HUDEP-2 (cell line): ENCODE results near the gene MBD4.

ENCODE experiments used
- DNase-seq, 76 experiments: peaks; one replicate each; lab custom pipeline; 2025; ENCODE audit not compliant: unreplicated experiment in 76 of 76; lab: John Stamatoyannopoulos, UW

MBD4 gene

GRCh38 chr3:129433565-129433964, 6.2 kb downstream of the MBD4 start:
- DNase-seq, result no peak

- DNase-seq, result no peak
Measured at GRCh38 chr3:129432671-129433070, 7.1 kb downstream of the MBD4 start.

- DNase-seq, result no peak
Measured at GRCh38 chr3:129432036-129432435, 7.7 kb downstream of the MBD4 start.

DNA sequence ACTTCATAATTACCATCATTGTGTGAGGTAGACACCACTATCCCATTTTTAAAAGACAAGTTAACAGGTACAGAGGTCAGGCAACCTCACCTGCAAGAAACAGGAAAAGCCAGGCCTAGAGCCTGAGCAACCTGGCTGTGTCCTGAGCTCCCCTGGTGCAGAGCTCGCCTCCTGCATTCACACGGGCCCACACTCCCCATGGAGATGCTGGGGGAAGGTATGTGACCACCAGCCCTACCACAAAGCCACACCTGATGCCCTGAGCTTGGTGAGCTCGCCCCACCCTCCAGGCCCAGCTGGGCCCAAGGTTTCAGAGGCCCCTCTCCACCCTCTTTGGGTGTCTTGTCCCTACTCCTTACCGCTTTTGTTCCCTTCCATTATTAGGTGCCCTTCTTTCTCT, 10.1 kb downstream of the MBD4 start:
- no peak for DNase-seq

GRCh38 chr3:129429080-129429451, 10.7 kb downstream of the MBD4 start:
- DNase-seq, result no peak

DNA sequence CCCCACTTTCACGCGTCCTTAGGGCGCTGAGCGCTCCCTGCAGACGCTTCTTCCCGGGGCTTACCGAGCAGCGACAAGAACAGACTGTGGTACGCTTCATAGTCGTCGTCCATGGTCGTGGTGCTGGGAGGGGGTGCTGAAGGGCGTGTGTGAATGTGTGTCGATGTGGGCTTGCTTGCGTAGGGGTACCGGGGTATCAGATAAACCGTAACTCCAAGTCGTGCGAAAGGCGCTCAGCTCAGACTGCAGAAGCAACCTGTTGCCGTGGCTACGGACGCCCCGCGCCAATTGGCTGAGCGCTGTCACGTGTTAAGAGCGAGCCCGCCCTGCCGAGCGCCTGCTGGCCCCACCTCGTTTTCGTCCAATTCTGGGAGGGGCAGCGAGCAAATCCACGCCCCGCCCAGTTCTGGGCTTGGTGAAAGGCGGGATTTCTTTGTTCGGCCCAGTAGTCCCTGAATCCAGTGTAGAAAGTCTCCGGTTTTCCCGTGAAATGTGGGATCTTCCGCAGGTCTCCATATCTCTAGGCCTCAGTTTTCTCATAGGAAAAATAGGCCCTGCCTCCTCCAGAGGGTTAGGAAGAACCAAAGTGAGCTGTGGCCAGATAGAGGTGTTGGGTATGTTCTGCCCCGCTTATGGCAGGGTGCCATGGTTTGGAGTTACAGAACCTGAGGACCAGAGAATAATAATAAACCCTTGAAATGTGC, 11.2 kb downstream of the MBD4 start, which contains the start of gene EFCAB12:
TSS of gene EFCAB12 (minus strand) at position 261 of the 704 bp plus-strand sequence. CDS start at position 113, 148 bp downstream.
- DNase-seq, result peak in 75 of 76 experiments; percentile 35 to 96 (median 90)

DNA sequence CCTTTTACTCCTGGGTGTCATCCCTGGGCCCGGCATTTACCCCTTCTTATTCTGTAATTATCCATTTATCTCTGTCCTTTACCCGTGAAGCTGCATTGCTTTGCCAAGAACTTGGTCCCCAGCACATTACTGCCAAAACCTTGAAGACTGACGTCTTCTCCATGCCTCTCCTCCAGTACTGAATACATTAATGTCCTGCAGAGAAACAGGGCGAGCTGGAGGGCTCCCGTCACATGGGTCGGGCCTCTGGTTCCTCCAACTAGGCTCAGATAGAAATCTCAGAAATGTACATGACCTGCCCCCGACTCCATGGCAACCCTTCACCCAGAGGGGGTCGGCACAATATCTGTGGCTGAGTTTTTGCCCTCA, 11.8 kb downstream of the MBD4 start:
- DNase-seq, result no peak

GRCh38 chr3:129425619-129426018, 14.1 kb downstream of the MBD4 start:
- no peak for DNase-seq

GRCh38 chr3:129425213-129425612, 14.5 kb downstream of the MBD4 start:
- DNase-seq, result no peak

GRCh38 chr3:129424185-129424841, 15.4 kb downstream of the MBD4 start:
- no peak for DNase-seq

DNA sequence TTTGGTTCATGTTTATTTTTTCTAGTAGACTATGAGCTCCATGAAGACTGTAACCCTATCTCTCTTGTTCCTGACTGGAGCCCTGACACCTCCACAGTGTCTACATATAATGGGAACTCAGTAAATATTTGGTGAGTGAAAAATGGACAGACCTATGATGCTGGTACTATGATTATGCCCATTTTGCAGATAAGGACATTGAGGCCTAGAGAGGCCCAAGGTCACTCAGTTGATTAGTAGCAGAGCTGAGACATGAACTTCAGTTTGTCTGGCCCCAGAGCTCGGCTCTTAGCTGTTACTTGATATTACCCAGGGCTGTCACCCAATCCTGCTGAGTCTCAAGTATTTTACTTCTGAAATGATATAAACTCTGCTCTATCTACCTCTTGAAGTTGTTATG, 16.9 kb downstream of the MBD4 start:
- DNase-seq, result no peak

- DNase-seq, result peak in 2 of 76 experiments; percentile 13 to 24
Measured at GRCh38 chr3:129421988-129422745, 17.6 kb downstream of the MBD4 start.

GRCh38 chr3:129421236-129421883, 18.4 kb downstream of the MBD4 start:
- DNase-seq, result no peak

- no peak for DNase-seq
Measured at GRCh38 chr3:129419476-129419875, 20.3 kb downstream of the MBD4 start.

- no peak for DNase-seq
Measured at GRCh38 chr3:129418041-129418973, 21.4 kb downstream of the MBD4 start.

GRCh38 chr3:129417326-129417725, 22.4 kb downstream of the MBD4 start:
- peak in 3 of 76 experiments; percentile 4 to 20 (median 11) for DNase-seq

GRCh38 chr3:129416415-129416814, 23.3 kb downstream of the MBD4 start:
- peak in 2 of 76 experiments; percentile 6 to 7 for DNase-seq

- no peak for DNase-seq
Measured at GRCh38 chr3:129415830-129416229, 23.9 kb downstream of the MBD4 start.

DNA sequence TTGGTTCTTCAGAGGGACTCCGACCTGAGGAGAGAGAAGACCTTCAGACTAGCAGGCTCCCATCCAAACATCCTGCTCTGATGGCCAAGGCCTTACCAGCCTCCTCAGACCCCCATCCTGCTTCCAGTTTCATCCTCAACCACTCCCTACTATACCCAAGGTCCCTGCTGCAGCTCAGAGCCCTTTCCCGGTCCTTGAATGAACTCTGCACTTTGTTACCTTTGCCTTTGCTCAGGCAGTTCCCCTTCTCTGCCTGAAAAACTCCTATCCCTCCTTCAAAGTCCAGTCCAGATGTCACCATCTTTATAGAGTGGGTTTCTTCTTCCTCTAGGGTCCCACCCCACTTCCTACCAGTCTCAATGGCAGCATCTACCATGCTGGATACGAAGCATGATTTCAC, 24.4 kb downstream of the MBD4 start:
- DNase-seq, result peak in 1 of 76 experiments; percentile 4
